Neural progenitor cell (in vitro differentiated cells): Measurements from ENCODE around the gene HIVEP1. TPM values are rescaled to one million over a fixed set of nuclear protein-coding genes. Genes with fewer than 3 reads are reported as not detected.
"Not testable (repeated sequence)": the region's sequence is repeated elsewhere in the genome, so short reads cannot be mapped to it uniquely, and the experiment has no call there.

ENCODE experiments used
- DNase-seq: peaks from one replicate; pipeline ENCODE4 v3.0.0-alpha.2; 2016; ENCODE audit warnings: low spot score
- H2AFZ ChIP-seq: fragments of 200-600 bp; sonication (generic); replicated peaks from 2 replicates; pipeline ENCODE4 v1.6.1; 2016; ENCODE audit warnings: antibody characterized with exemption
- H3F3A ChIP-seq: fragments of 200-600 bp; sonication (generic); 2 replicates; pipeline ENCODE4 v1.6.1; 2016; ENCODE audit warnings: antibody characterized with exemption, low read depth
- H3K27ac ChIP-seq: fragments of 200-600 bp; sonication (generic); 2 replicates; pipeline ENCODE4 v1.5.1; 2016; ENCODE audit warnings: mild to moderate bottlenecking
- H3K27me3 ChIP-seq: fragments of 200-600 bp; sonication (generic); 2 replicates; pipeline ENCODE4 v1.6.1; 2016; ENCODE audit warnings: mild to moderate bottlenecking, moderate library complexity
- H3K36me3 ChIP-seq: fragments of 200-600 bp; sonication (generic); 2 replicates; pipeline ENCODE4 v1.5.1; 2016
- H3K4me1 ChIP-seq: fragments of 200-600 bp; sonication (generic); 2 replicates; pipeline ENCODE4 v1.6.1; 2016; ENCODE audit warnings: mixed run types
- H3K4me2 ChIP-seq: fragments of 200-600 bp; sonication (generic); 2 replicates; pipeline ENCODE4 v1.6.1; 2016
- H3K4me3 ChIP-seq: fragments of 200-600 bp; sonication (generic); 2 replicates; pipeline ENCODE4 v1.5.1; 2016
- H3K79me2 ChIP-seq: fragments of 200-600 bp; sonication (generic); 2 replicates; pipeline ENCODE4 v1.6.1; 2016; ENCODE audit warnings: low read depth
- H3K9ac ChIP-seq: fragments of 200-600 bp; sonication (generic); 2 replicates; pipeline ENCODE4 v1.6.1; 2016
- H3K9me3 ChIP-seq: fragments of 200-600 bp; sonication (generic); 2 replicates; pipeline ENCODE4 v1.5.1; 2016; ENCODE audit warnings: low read depth
- H4K20me1 ChIP-seq: fragments of 200-600 bp; sonication (generic); 2 replicates; pipeline ENCODE4 v1.6.1; 2016; ENCODE audit warnings: low read depth
- H3K27ac Mint-ChIP-seq: 3 replicates; pipeline ENCODE4 v1.8.0; 2021; ENCODE audit warnings: mixed read lengths
- H3K27me3 Mint-ChIP-seq: 2 replicates; pipeline ENCODE4 v1.8.0; 2022; ENCODE audit warnings: low read depth, mild to moderate bottlenecking, inconsistent platforms, moderate library complexity, mixed read lengths; ENCODE audit not compliant: insufficient read depth
- H3K36me3 Mint-ChIP-seq: 3 replicates; pipeline ENCODE4 v1.8.0; 2021; ENCODE audit warnings: mixed read lengths
- H3K4me1 Mint-ChIP-seq: 3 replicates; pipeline ENCODE4 v1.8.0; 2021; ENCODE audit warnings: mixed read lengths
- H3K4me3 Mint-ChIP-seq: 3 replicates; pipeline ENCODE4 v1.8.0; 2021; ENCODE audit warnings: mild to moderate bottlenecking, moderate library complexity, mixed read lengths
- H3K9me3 Mint-ChIP-seq: 3 replicates; pipeline ENCODE4 v1.8.0; 2020; ENCODE audit warnings: mixed read lengths
- CTCF ChIP-seq: fragments of 200-600 bp; sonication (generic); IDR thresholded peaks from 2 replicates; pipeline ENCODE4 v1.5.1; 2017; ENCODE audit warnings: antibody characterized with exemption, mild to moderate bottlenecking
- EZH2 ChIP-seq: fragments of 200-600 bp; sonication (generic); IDR thresholded peaks from 2 replicates; pipeline ENCODE4 v1.6.1; 2017; ENCODE audit warnings: antibody characterized with exemption, mild to moderate bottlenecking, moderate library complexity
- EZH2phosphoT487 ChIP-seq: fragments of 200-600 bp; sonication (generic); IDR thresholded peaks from 2 replicates; pipeline ENCODE4 v1.6.1; 2017; ENCODE audit warnings: antibody characterized with exemption
- total RNA-seq: library from RNA; depleted of rRNA; stranded (reverse); fragments of >200 nt; gene quantifications from 2 replicates; pipeline ENCODE4 v1.2.3, GENCODE V29; 2015; ENCODE audit warnings: low replicate concordance

HIVEP1 gene
- total RNA-seq, 1 donor from 2014 or later = 23.3 TPM

GRCh38 chr6:12175626-12176025, 163.5 kb downstream of the HIVEP1 start:
- Histone ChIP-seq H3K36me3 (no peaks in the 10 kb centered on the region), H3K27ac (no peak overlapping the region), H4K20me1 (no peaks in the 10 kb centered on the region), H3K9me3 (no peaks in the 10 kb centered on the region), H3K4me2 (no peak overlapping the region), H3F3A (peaks cover 17% of the 10 kb centered on the region), H3K79me2 (no peaks in the 10 kb centered on the region), H2AFZ (peak overlapping the region; percentile 69), H3K27me3 (no peaks in the 10 kb centered on the region), H3K9ac (no peak overlapping the region), H3K4me3 (no peak overlapping the region), H3K4me1 (peaks cover 32% of the 10 kb centered on the region)
- H3K4me3 Mint-ChIP-seq = no peak overlapping the region
- TF ChIP-seq EZH2 (no peak), EZH2phosphoT487 (no peak), CTCF (no peak)
- H3K27ac Mint-ChIP-seq = peak overlapping the region; percentile 3
- H3K9me3 Mint-ChIP-seq = no peaks in the 10 kb centered on the region
- peaks cover 2% of the 10 kb centered on the region for H3K27me3 Mint-ChIP-seq
- peaks cover 19% of the 10 kb centered on the region for H3K4me1 Mint-ChIP-seq
- DNase-seq = no peak
- H3K36me3 Mint-ChIP-seq = no peaks in the 10 kb centered on the region

GRCh38 chr6:12176782-12177181, 164.7 kb downstream of the HIVEP1 start:
- H3K27ac ChIP-seq, H3K27ac Mint-ChIP-seq: not testable (repeated sequence)

GRCh38 chr6:12178521-12178920, 166.4 kb downstream of the HIVEP1 start:
- Histone ChIP-seq H3K4me1 (peaks cover 13% of the 10 kb centered on the region), H3K4me2 (no peak overlapping the region), H3F3A (peaks cover 7% of the 10 kb centered on the region), H3K36me3 (no peaks in the 10 kb centered on the region), H3K27ac (no peak overlapping the region), H3K27me3 (no peaks in the 10 kb centered on the region), H2AFZ (no peak overlapping the region), H3K9me3 (no peaks in the 10 kb centered on the region), H3K79me2 (no peaks in the 10 kb centered on the region), H4K20me1 (no peaks in the 10 kb centered on the region), H3K9ac (no peak overlapping the region), H3K4me3 (no peak overlapping the region)
- no peak for DNase-seq
- no peaks in the 10 kb centered on the region for H3K9me3 Mint-ChIP-seq
- H3K4me1 Mint-ChIP-seq = peaks cover 4% of the 10 kb centered on the region
- H3K27me3 Mint-ChIP-seq = no peaks in the 10 kb centered on the region
- no peak overlapping the region for H3K4me3 Mint-ChIP-seq
- no peak overlapping the region for H3K27ac Mint-ChIP-seq
- no peaks in the 10 kb centered on the region for H3K36me3 Mint-ChIP-seq
- TF ChIP-seq EZH2phosphoT487 = no peak
- no peak for TF ChIP-seq EZH2
- TF ChIP-seq CTCF = no peak

More at GRCh38 chr6:12176782-12177181, 164.7 kb downstream of the HIVEP1 start:
- not testable (repeated sequence) for H3K79me2 ChIP-seq, H3K4me3 ChIP-seq, H3K36me3 Mint-ChIP-seq, H4K20me1 ChIP-seq, H3K4me3 Mint-ChIP-seq, H3K36me3 ChIP-seq, H3K4me2 ChIP-seq, H3K27me3 ChIP-seq, H3K9ac ChIP-seq, H3K9me3 ChIP-seq, H2AFZ ChIP-seq, H3K27me3 Mint-ChIP-seq, H3K9me3 Mint-ChIP-seq, DNase-seq
- H3K4me1 ChIP-seq = peaks cover 28% of the 10 kb centered on the region
- H3F3A ChIP-seq = peaks cover 11% of the 10 kb centered on the region
- peaks cover 10% of the 10 kb centered on the region for H3K4me1 Mint-ChIP-seq

GRCh38 chr6:12181481-12181880, 169.4 kb downstream of the HIVEP1 start:
- no peaks in the 10 kb centered on the region for H3K79me2 ChIP-seq
- no peaks in the 10 kb centered on the region for H3K36me3 ChIP-seq
- Mint-ChIP-seq H3K9me3 (no peaks in the 10 kb centered on the region), H3K27me3 (peaks cover 2% of the 10 kb centered on the region), H3K4me1 (no peaks in the 10 kb centered on the region), H3K27ac (no peak overlapping the region), H3K36me3 (no peaks in the 10 kb centered on the region), H3K4me3 (no peak overlapping the region)
- H2AFZ ChIP-seq = no peak overlapping the region
- DNase-seq = no peak
- H4K20me1 ChIP-seq = no peaks in the 10 kb centered on the region
- H3K27me3 ChIP-seq = no peaks in the 10 kb centered on the region
- no peaks in the 10 kb centered on the region for H3K9me3 ChIP-seq
- H3K27ac ChIP-seq = no peak overlapping the region
- H3K9ac ChIP-seq = no peak overlapping the region
- H3K4me2 ChIP-seq = no peak overlapping the region
- no peaks in the 10 kb centered on the region for H3F3A ChIP-seq
- TF ChIP-seq EZH2 (no peak), EZH2phosphoT487 (no peak), CTCF (no peak)
- H3K4me3 ChIP-seq = no peak overlapping the region
- no peaks in the 10 kb centered on the region for H3K4me1 ChIP-seq
